ENCODE results near the gene ZNF765. TPM values are rescaled to one million over a fixed set of nuclear protein-coding genes. Genes with fewer than 3 reads are reported as not detected.
A peak's percentile ranks its signal among the peaks of the same experiment; 100 is the strongest.
"Not testable (repeated sequence)": the region's sequence is repeated elsewhere in the genome, so short reads cannot be mapped to it uniquely, and the experiment has no call there.

ZNF765 gene
- total and polyA plus RNA-seq, 9 donors: 6.8 to 27.9 (median 19.2) TPM

DNA sequence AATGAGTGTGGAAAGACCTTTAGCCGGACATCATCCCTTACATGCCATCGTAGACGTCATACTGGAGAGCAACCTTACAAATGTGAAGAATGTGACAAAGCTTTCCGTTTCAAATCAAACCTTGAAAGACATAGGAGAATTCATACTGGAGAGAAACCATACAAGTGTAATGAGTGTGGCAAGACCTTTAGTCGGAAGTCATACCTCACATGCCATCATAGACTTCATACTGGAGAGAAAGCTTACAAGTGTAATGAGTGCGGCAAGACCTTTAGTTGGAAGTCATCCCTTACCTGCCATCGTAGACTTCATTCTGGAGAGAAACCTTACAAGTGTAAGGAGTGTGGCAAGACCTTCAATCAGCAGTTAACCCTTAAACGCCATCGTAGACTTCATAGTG lies 60.9 kb downstream of the ZNF765 start:
- 87 to 95% (median 91%) methylated on average over 9 of the region's 9 CpGs for WGBS, 3 donors
- H3K9me3 ChIP-seq: peaks cover 0 to 32% of the 10 kb centered on the region in 2 donors
- H3K4me1 ChIP-seq (ENCODE audit: insufficient read depth): no peaks in the 10 kb centered on the region
- TF ChIP-seq EP300 (IDR thresholded peaks at IDR 0.05): no peak
- TF ChIP-seq POLR2A (IDR thresholded peaks at IDR 0.05): no peak
- TF ChIP-seq, protein P1, sequence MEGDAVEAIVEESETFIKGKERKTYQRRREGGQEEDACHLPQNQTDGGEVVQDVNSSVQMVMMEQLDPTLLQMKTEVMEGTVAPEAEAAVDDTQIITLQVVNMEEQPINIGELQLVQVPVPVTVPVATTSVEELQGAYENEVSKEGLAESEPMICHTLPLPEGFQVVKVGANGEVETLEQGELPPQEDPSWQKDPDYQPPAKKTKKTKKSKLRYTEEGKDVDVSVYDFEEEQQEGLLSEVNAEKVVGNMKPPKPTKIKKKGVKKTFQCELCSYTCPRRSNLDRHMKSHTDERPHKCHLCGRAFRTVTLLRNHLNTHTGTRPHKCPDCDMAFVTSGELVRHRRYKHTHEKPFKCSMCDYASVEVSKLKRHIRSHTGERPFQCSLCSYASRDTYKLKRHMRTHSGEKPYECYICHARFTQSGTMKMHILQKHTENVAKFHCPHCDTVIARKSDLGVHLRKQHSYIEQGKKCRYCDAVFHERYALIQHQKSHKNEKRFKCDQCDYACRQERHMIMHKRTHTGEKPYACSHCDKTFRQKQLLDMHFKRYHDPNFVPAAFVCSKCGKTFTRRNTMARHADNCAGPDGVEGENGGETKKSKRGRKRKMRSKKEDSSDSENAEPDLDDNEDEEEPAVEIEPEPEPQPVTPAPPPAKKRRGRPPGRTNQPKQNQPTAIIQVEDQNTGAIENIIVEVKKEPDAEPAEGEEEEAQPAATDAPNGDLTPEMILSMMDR (IDR thresholded peaks at IDR 0.05): no peak
- DNase-seq: no peak
- H3K27ac ChIP-seq: no peak overlapping the region
- no peak overlapping the region for H3K4me3 ChIP-seq
- H3K27me3 ChIP-seq: no peaks in the 10 kb centered on the region
- intact Hi-C loops (cut with DNase I): no loop called here
- H3K36me3 ChIP-seq: no peaks in the 10 kb centered on the region

DNA sequence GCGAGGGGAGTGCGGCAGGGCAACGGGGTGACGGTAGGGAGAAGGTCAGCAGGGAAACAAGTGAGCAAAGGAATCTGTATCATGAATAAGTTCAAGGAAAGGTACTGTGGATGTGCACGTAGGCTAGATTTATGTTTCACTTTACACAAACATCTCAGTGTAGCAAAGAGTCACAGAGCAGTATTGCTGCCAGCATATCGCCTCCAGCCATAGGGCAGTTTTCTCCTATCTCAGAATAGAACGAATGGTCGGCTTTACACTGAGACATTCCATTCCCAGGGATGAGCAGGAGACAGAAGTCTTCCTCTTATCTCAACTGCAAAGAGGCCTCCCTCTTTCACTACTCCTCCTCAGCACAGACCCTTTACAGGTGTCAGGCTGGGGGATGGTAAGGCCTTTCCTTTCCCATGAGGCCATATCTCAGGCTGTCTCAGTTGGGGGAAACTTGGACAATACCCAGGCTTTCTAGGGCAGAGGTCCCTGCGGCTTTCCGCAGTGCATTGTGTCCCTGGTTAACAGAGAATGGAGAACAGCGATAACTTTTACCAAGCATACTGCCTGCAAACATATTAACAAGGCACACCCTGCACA lies 65.3 kb downstream of the ZNF765 start:
- DNase-seq; H3K4me1 ChIP-seq (ENCODE audit: insufficient read depth); H3K27ac ChIP-seq; H3K27me3 ChIP-seq; intact Hi-C loops (cut with DNase I); H3K4me3 ChIP-seq; H3K36me3 ChIP-seq: not testable (repeated sequence)
- 5 to 28% (median 11%) methylated on average over 11 of the region's 11 CpGs for WGBS, 3 donors
- peaks cover 0 to 12% of the 10 kb centered on the region in 2 donors for H3K9me3 ChIP-seq

DNA sequence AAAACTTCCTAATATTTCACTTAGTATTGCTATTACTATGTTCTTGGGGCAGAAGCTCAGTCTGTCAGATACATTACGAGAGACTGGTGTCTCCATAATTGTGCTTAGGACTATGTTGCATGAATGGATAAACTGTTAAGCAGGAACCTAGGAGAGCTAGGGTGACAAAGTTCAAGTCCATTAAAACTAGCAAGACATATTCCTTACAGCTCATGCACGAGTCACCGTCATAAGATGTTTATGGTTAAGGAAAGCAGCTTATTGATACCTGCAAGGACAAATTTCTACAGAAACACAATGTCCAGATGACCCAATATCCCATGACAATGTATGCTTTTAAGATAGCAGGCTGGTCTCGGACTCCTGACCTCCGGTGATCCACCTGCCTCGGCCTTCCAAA lies 66.9 kb downstream of the ZNF765 start:
- intact Hi-C loops (cut with DNase I): no loop called here
- Histone ChIP-seq H3K27me3 (no peaks in the 10 kb centered on the region), H3K27ac (no peak overlapping the region), H3K36me3 (no peaks in the 10 kb centered on the region), H3K9me3 (no peaks in the 10 kb centered on the region), H3K4me3 (no peak overlapping the region), H3K4me1 (ENCODE audit: insufficient read depth) (no peaks in the 10 kb centered on the region)
- WGBS, 3 donors: 87 to 94% (median 93%) methylated on average over 6 of the region's 6 CpGs
- TF ChIP-seq, protein P1 (IDR thresholded peaks at IDR 0.05): no peak
- DNase-seq: no peak

DNA sequence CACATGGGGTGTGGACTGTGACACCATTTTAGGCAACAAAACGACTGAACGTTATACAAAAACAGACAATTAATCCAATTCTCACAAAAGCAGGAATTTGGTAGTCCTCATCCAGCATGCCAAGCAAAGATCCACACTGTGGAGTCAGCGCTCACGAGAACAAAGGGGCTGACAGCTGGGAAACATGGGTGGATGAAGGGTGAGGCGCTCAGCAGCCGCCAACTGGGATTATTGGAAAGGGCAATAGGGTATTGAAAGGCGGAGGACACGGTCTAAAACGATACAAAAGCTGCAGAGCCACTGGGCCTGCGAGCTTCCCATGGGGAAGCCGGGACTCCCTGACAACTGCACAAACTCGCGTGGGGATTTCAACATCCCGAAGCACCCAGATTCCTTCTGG lies 67.9 kb downstream of the ZNF765 start:
- no peaks in the 10 kb centered on the region for H3K36me3 ChIP-seq
- no peaks in the 10 kb centered on the region for H3K4me1 ChIP-seq (ENCODE audit: insufficient read depth)
- no peaks in the 10 kb centered on the region for H3K9me3 ChIP-seq
- TF ChIP-seq, protein P1 (IDR thresholded peaks at IDR 0.05): no peak
- TF ChIP-seq POLR2A (IDR thresholded peaks at IDR 0.05) (no peak), EP300 (IDR thresholded peaks at IDR 0.05) (no peak)
- H3K4me3 ChIP-seq: no peak overlapping the region
- no peaks in the 10 kb centered on the region for H3K27me3 ChIP-seq
- WGBS, 3 donors: 43 to 52% (median 46%) methylated on average over 14 of the region's 14 CpGs
- H3K27ac ChIP-seq: no peak overlapping the region
- intact Hi-C loops (cut with DNase I): no loop called here
- DNase-seq: no peak

DNA sequence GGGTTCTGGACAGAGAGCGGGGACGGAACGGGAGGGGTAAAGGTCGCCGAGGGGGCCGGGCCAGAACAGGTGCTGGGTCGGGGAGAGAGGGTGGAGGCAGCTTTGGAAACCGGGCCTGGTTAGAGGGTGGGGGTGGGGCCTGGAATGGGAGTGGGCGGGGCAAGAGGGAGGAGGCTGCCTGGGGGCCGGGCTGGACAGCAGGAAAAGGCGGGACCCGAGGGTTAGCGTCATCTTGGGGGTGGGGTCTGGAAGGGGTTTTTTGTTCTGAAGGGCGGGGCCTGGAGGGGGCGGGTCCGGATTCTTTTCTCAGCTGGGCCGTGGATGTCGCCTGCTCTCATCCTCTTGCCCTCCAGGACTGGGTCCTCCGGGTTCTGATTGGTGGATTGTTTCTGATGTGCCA lies 68.3 kb downstream of the ZNF765 start:
- Histone ChIP-seq H3K27me3 (no peaks in the 10 kb centered on the region), H3K9me3 (no peaks in the 10 kb centered on the region), H3K27ac (no peak overlapping the region), H3K4me3 (no peak overlapping the region), H3K36me3 (no peaks in the 10 kb centered on the region), H3K4me1 (ENCODE audit: insufficient read depth) (no peaks in the 10 kb centered on the region)
- intact Hi-C loops (cut with DNase I): no loop called here
- WGBS, 3 donors: 5 to 6% (median 6%) methylated on average over 18 to 19 of the region's 19 CpGs
- peak; percentile 63 to 77 (median 72) for DNase-seq
- TF ChIP-seq, protein P1 (IDR thresholded peaks at IDR 0.05): no peak

All from ovary (tissue), 9 donors.